GM18873 (cell line): Measurements from ENCODE around the gene C1QTNF3.
"Not testable (repeated sequence)": the region's sequence is repeated elsewhere in the genome, so short reads cannot be mapped to it uniquely, and the experiment has no call there.

Source experiments
- ATAC-seq: cut with Tn5 transposase; IDR thresholded peaks from one replicate; pipeline ENCODE4 v1.9.1; 2021; ENCODE audit warnings: mild to moderate bottlenecking, moderate library complexity, moderate number of reproducible peaks; ENCODE audit not compliant: unreplicated experiment, low FRiP score

C1QTNF3 gene

DNA sequence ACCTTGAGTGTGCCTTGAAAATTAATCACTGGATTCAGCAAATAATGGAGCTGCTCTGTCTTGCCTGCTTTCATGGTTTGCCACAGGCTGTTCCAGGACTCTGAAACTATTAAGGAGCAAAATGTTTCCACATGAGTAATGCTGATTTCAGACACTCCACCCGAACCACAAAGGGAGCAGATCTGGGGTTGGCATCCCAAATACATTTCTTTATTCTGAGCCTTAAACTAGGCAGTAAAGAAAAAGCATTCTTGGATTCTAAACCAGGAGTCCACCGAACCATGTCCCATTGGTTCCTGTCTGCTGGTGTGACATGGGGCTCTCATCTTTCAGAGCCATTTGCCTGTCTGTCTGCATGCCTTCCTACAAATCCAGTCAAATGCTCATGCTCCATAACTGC lies 10.1 kb upstream of the C1QTNF3 start:
- no peak for ATAC-seq

DNA sequence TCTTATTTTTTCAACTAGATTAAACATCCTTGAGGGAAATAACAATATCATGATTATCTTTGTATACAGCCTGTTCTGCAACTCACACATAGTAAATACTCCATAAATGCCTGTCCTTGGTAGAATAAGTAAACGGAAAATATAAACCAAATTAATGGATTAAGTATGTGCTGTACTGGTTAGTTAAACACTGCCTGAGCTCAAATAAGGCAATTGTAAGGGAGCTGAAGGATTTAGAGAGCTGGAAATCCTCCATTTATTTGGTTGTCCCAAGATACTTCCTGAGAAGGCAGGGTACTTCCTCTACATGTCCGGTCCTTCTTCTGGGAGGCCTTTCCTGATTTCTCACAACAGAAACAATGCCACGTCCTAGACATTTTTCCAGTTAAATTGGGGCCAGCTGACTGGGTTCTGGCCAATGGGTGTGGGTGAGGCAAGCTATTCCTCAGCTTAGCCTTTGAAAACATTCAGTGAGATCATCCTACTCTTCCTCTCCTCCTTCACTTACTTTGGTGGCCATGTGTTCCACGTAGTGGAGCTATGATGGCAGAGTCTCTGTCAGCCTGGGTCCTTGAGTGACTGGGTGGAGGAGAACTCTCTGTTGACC lies 8.5 kb upstream of the C1QTNF3 start:
- ATAC-seq = no peak

DNA sequence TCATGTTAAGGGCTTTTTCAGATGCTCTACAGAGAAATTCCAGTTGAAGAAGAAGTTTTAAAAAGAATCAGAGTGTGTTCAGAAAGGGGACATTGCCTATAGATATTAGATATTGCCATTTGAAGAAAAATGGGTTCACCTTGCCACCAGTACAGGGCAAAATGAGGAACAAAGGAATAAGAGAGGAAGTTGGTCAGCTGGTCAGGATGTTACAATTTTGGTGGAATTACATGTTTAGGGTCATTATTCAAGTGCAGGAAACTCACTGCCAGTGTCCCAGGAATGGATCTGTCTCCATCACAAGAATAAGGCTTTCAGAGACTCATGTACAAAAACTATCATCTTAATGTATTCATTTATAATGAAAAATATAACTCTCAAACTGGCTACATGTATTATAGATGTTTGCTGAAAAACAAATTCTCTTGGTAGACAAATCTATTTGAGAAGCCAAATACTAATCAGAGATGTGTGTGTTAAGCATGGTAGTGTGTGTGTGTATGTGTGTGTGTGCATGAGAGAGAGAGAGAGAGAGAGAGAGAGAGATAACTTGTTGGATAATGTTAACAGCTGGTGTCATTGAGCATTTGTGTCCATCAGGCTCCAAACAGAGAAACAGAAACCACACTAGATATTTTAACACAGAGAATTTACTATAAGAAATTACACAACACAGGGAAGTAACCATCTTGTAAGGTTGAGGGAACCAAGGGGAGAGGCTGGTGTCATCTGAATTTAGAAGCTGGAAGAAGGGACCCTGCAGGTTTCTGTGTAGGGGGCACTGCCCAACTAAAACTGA lies 5.0 kb upstream of the C1QTNF3 start:
- no peak for ATAC-seq

DNA sequence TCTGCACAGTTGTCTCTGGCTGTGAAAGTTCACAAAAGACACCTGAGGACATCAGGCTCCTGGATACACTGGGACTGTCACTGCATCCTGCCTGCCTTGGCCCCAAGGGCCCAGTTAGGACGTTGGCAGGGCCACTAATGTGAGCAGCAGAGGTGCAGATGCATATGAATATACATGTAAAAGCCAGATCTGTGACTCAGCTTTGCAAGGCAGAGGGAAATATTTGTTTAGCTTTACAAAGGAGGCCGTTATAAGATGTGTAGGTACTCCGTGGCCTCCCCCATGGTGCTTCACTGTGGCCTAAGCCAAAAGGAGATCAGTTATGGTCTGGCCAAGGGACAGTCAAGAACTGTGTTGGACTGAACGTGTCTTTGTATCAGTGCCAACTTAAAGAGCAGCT lies 4.1 kb upstream of the C1QTNF3 start:
- no peak for ATAC-seq

DNA sequence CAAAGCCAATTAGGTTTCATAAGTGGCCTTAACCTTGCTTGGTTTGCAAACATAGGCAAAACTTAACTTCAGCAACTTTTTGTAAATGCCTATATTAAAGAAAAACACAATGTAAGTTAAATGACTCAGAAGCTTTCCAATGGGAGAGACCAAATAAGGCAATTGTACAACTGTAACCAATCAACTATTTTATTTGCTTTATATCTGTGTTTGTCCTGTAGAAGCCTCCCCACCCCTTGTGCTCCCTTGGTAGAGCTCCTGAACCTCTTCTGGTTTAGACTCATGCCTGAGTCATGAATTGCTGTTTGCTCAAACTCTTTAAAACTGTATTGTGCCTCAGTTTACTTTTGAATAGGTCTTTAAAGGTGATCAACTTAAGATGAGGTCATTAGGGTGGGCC lies 3.0 kb upstream of the C1QTNF3 start:
- ATAC-seq = no peak

DNA sequence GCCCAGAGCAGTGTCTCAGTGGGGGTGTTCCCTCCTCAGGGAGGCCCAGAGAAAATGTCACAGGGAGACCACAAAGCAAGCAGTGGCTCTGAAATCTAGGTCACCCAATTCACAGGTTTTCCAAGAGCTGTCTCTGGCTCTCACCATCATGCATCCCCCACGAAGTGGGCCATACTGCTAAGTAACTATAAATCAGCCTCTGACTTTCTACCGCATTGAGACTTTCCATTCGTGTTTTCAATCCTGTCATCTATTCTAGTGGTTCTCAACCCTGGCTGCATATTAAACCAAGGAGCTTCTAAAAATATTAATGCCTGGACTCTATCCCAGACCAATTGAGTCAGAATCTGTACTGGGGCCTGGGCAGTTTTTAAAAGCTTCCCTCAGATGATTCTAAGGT lies 2.0 kb upstream of the C1QTNF3 start:
- ATAC-seq = no peak

DNA sequence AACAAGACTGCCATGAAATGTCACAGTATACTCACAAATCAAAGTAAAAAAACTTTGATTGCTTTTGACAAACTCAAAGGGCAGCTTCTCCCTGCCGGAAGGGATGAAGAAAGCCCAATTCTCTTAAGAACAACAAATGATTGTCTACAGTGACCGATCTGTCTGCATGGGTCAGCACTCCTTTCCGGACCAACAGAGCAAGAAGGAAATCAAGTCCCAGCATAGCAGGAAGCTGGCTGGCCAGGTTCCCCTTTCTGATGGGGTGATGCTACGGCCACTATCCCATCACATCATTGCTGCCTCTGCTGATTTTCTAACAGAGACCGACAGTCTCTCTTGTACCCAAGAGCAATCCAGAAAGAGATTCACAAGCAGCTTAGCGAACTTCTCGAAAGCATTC lies 692 bp downstream of the C1QTNF3 start:
- ATAC-seq = no peak

DNA sequence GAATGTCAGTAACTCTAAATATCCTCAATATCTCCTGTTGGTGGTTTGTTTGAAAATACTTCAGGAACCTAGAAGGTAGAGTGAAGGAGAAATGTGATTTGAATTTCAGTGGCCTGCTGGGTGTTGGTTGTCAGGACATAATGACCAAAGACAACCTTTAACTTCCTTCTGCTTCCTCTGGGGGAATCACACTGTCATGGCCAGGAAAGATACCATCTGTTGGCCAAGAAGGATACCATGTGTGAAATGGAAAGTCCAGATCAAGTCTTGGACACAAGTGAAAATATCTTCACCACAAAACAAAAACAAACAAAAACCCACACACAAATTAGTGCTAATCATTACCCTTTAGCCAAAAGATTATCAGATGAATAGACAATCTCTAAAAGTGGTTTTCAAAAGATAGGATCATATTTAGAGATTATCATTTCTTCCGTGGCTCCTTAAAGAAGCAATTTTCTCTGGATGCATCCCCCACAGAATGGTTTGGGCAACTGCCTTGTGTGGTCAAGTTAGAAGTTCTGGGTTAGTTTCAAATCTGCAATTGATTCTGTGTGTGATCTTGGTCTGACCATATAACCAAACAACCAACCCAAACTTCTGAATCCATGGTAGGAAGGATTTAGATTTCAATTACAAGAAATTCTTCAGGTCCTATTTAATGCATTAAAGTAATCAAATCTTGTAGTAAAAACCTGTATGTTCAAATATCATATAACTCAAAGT lies 1.6 kb downstream of the C1QTNF3 start:
- no peak for ATAC-seq

DNA sequence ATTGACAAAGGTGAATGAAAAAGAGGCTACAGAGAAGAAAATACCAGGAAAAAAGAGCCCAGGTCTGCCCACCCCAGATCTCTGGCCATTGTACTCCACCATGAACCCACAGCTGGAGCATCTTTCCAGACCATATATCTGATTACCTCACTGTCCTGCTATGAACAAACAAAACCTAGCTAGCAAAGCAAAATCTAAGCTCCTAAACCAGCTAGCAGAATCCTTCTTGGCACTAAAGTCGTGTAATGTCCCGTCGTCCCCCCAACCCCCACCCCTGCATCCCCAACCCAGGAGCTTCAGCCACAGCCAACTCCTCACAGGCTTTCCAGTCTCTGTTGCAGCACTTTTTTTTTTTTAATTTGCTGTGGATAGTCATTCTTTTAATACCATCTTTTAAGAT lies 2.5 kb downstream of the C1QTNF3 start:
- ATAC-seq = no peak

DNA sequence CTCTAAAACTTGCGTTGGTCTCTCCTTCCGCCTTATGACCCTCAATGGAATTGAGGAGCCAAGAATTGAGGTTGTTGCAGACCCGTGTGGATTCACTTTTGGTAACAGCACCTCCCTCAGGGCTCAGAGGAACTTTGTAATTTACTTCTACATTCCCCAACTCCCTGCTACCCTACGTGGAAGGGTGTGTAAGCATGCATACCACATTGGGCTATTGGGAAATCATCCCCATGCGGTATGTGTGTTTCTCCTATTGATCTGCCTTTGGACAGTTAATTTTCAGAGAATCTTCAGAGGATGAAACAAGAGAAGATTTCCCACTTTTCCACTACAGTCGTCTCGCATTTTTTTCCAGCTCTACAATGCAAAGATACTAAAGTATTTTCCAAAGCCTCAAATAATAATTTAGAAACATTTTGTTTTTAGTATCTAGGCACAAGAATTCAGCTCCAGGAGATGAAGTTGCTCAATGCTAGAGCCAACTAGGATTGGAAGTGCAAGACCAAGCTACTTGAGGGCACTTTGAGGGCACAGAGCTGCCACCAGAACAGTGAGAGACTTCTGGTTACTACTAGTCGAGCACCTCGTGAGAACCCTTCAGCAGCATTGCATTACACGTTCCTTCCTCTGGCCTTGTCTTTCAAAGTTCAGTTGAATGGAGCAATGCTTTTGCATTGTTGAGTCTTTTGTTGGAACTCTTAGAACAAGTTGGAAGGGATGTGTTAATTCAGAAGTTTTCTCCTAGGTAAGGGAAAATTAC lies 3.4 kb downstream of the C1QTNF3 start:
- ATAC-seq = no peak

DNA sequence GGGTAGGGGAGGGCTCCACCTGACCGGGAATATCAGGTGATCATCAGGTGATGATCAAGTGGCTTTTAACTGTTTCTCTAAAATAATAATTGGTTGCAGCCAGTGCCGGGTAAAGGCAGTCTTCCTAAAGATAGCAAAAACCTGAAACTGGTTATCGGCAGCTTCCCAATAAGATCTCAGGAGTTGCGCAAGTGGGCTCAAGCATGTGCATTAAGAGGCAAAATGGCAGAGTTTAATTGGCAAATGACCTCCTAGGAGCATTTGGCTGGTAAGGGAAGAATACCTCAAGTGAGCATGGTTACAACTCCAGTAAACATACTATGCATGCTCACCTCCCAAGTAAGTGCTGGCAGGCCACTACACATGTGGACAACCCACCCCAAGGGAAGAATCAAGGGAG lies 4.2 kb downstream of the C1QTNF3 start:
- no peak for ATAC-seq

DNA sequence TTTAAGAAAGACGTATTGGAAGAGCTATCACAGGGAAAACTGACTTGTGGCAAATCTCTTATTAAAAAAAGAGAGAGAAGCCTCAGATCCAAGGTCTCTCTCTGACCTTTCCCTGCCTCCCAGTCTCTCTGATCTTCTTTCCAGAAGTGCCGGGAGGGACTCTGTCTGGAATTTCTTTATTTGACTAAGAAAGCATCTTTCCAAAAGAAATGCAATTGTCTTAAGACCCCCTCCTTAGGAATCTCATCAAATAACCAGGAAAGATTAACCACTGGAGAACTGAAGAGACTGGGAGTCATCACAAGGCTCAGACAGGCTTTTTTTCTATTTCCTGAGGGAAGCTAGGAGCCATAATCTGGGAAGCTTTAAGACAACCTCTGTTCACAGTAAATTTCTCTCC lies 4.6 kb downstream of the C1QTNF3 start:
- ATAC-seq = no peak

DNA sequence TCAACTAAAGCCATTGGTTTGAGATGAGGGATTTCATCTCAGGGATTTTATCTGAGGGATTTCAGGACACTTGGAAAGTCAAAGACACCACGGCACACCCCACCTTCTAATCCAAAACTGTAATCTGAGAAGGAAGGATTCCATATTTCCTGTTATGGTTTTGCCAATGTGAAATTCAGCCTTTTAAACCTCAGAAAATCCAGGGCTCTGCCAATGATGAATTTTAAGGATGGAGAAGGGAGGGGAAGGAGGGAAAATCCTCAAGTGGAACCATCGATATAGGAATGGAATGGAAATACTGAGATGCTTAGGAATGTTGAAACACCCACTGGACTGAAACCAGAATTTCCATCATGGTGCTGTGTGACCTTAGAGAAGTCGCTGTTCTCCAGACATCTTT lies 5.3 kb downstream of the C1QTNF3 start:
- no peak for ATAC-seq

DNA sequence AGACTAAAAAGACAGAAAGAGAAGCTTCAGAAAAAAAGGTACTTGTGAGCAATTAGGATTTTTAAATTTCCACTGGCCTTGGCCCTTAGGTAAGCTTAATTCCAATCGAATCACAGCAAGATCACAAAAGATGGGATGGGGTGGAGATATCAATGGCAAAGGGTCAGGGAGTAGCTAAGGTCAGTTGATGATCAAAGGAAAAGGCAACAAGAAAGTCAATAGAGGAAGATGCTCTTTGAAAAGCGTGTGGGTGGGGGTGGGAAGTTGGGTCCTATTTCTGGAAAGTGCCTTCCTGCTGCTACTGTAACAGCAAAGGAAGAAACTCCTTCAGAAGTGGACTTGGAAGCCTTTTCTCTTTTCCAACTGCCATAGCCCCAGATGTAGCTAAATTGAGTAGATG lies 7.3 kb downstream of the C1QTNF3 start:
- ATAC-seq = no peak

DNA sequence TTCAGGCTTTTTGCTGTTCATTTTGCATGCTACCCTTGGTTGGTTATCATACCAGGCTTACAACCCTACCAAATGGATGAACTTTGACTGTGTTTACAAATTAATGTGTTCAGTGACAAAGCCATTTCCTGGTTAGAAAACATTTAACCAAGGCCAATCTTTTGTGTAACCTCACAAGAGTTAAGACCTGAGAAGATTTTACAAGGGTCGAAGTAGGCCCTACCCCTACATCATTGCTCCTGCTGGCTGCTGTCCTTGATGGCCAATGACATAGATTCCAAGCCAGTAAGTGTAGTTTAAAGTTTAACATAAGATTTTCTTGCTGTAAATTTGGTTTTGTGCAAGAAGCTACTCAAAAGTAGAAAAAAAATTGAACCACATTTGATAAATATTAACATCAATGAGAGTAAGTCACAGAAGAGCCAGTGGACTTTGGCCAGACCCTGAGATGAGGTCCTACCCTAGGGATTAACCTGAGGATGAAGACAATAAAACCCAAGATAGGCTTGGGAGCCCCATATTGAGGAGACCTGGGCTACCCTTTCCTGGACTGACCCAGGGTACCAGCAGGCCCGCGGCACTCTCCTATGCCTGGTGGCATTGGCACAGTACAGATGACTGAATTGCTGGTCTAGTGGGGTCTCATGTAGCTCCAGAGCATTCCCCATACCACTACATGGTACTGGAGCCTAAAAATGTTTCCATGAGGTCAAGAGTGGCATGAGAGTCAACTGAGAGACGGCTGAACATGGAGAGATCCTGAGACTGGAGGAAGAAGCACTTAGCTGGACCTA lies 8.3 kb downstream of the C1QTNF3 start:
- peak; percentile 75 for ATAC-seq

DNA sequence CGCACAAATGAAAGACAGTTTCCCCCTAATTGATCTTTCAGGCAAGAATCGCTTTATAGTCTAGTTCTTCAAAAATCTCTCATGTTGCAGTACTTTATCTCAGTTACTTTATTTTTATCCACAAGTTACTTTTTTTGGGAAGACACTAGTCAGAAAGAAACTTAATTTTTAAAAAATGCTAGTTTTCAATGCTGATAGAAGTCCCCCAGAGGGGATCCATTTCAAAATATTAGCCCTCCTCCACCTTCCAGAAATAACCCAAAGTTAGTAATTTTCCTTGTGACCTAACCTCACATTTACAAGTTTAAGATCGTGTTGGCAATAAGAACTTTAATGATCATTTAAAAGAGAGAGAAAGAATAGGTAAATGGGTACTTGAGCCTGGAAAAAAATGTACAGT lies 11.0 kb downstream of the C1QTNF3 start:
- no peak for ATAC-seq

DNA sequence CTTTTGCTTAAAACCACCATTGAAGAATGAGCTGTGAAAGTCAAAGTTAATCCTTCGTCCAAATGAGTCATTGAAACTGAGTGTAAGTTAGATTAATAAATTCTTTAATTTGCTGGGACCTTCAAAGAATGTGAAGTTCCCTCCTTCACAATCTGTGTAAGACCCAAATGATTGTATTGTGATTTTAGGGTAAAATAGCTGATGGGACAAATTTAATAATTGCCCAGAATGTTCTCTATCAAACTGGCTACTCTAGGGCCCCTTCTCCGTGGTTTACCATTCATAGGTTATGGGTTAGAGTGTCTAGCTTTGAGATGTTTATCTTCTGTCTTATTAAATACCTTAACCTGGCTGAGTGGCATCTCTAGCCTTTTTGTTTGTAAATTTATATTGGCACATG lies 11.9 kb downstream of the C1QTNF3 start:
- ATAC-seq = no peak

DNA sequence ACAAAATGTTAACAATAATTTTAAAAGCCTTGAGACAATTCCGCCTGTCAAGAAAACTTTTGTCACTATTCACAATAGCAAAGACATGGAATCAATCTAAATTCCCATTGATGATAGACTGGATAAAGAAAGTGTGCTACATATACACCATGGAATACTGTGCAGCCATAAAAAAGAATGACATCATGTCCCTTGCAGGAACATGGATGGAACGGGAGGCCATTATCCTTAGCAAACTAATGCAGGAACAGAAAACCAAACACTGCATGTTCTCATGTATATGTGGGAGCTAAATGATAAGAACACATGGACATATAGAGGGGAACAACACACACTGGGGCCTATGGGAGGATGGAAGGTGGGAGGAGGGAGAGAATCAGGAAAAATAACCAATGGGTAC lies 12.4 kb downstream of the C1QTNF3 start:
- ATAC-seq = not testable (repeated sequence)

DNA sequence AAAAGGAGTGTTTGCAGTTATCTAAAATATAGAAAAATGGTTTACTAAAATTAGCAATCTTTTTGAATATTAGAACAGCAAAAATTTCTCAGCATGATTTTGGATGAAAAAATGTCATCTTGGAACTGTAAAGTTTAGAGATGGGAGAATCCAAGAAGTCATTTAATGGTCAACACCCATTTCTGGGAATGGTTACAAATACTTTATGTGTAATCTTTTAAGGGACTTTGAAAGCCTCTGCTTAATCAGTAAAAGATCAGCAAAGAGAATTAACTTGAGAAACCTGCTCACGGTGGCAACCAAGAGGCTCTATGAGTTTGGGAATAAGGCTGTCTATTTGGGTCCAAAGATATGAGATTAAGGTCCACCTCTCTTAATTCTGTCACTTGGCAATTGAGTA lies 13.0 kb downstream of the C1QTNF3 start:
- no peak for ATAC-seq

DNA sequence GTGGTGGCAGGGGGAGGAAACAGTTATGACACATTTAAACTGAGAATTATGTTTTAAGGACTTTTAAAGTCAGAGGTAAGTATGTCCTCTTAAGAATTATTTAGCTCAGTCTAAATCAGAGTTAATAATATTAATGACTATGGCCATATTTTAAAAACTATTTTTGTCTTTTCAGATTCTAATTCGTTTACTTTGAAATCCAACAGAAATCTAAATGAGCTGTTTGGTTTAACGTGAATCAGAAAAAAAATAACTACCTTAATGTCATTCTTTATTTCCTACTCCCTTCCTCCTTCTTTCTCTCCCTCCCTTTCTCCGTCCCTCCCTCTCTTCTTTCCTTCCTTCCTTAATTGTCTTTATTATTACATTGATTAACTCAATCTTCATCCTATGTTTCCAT lies 14.7 kb downstream of the C1QTNF3 start:
- no peak for ATAC-seq
